Fibroblast of mammary gland (primary cell): ENCODE measurements around the gene TRMT10B.
"Not testable (repeated sequence)": the region's sequence is repeated elsewhere in the genome, so short reads cannot be mapped to it uniquely, and the experiment has no call there.

ENCODE experiments used
- DNase-seq: peaks from one replicate; pipeline ENCODE4 v3.0.0-alpha.2; 2010; ENCODE audit warnings: low read depth
- H3K4me3 ChIP-seq: 2 replicates; pipeline ENCODE4 v1.5.1; 2011; ENCODE audit warnings: low read depth, mild to moderate bottlenecking, low read length, moderate library complexity; ENCODE audit not compliant: control insufficient read depth
- TF ChIP-seq, protein P1 (sequence below): conservative IDR thresholded peaks from 2 replicates; pipeline ENCODE4 v1.5.1; 2011; ENCODE audit warnings: low read depth, low read length, inconsistent platforms; ENCODE audit not compliant: control insufficient read depth, insufficient read depth

The TRMT10B gene

GRCh38 chr9:37760416-37761161 is 7.0 kb downstream of the TRMT10B start:
- peak; percentile 85 for DNase-seq
- TF ChIP-seq, protein P1, sequence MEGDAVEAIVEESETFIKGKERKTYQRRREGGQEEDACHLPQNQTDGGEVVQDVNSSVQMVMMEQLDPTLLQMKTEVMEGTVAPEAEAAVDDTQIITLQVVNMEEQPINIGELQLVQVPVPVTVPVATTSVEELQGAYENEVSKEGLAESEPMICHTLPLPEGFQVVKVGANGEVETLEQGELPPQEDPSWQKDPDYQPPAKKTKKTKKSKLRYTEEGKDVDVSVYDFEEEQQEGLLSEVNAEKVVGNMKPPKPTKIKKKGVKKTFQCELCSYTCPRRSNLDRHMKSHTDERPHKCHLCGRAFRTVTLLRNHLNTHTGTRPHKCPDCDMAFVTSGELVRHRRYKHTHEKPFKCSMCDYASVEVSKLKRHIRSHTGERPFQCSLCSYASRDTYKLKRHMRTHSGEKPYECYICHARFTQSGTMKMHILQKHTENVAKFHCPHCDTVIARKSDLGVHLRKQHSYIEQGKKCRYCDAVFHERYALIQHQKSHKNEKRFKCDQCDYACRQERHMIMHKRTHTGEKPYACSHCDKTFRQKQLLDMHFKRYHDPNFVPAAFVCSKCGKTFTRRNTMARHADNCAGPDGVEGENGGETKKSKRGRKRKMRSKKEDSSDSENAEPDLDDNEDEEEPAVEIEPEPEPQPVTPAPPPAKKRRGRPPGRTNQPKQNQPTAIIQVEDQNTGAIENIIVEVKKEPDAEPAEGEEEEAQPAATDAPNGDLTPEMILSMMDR: no peak
- H3K4me3 ChIP-seq: no peak overlapping the region

- no peak overlapping the region for H3K4me3 ChIP-seq
- TF ChIP-seq, protein P1: no peak
Observed at GRCh38 chr9:37761511-37761910, 7.9 kb downstream of the TRMT10B start.

DNA sequence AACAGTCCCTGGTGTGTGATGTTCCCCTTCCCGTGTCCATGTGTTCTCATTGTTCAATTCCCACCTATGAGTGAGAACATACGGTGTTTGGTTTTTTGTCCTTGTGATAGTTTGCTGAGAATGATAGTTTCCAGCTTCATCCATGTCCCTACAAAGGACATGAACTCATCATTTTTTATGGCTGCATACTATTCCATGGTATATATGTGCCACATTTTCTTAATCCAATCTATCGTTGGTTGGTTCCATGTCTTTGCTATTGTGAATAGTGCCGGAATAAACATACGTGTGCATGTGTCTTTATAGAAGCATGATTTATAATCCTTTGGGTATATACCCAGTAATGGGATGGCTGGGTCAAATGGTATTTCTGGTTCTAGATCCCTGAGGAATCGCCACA is 11.7 kb downstream of the TRMT10B start:
- not testable (repeated sequence) for DNase-seq

More at GRCh38 chr9:37761511-37761910, 7.9 kb downstream of the TRMT10B start:
- DNase-seq: peak; percentile 61

DNA sequence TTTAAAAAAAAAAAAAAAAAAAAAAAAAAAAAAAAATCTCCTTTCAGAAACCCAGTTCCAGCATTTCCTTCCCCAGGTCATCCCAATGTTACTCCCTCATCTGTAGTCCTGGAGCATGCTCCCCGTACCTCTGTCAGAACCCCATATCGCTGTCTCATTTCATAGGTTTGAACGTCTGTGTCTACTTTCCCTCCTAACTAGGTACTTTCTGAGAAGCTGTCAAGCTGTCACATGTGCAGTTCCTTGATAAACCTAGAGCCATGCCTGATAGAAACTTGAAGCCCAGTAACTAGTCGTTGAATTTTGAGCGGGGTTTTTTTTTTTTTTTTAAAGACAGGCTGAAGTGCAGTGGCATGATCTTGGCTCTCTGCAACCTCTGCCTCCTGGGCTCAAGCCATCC is 15.7 kb downstream of the TRMT10B start:
- H3K4me3 ChIP-seq: no peak overlapping the region
- TF ChIP-seq, protein P1: no peak
- DNase-seq: no peak

More for the DNA sequence above, 11.7 kb downstream of the TRMT10B start:
- not testable (repeated sequence) for H3K4me3 ChIP-seq

DNA sequence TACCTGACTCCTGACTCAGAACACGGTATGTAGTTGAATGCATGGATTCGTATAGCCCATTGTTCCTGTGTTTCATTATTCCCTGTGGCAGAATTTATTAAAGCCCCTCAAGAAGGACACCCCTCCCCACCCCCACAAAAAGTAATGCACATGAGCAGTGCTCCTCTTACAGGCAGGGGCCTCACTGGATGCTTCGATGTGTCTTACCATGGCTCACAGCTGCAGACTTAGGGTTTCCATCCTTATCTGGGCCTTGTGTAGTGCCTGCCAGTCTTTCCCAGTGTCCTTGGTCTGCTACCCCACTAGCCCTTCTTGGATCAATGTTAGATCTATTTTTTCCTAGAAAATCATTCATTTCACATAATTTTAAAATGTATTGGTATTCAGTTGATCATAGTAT is 16.4 kb downstream of the TRMT10B start:
- H3K4me3 ChIP-seq: no peak overlapping the region
- DNase-seq: no peak
- TF ChIP-seq, protein P1: no peak

DNA sequence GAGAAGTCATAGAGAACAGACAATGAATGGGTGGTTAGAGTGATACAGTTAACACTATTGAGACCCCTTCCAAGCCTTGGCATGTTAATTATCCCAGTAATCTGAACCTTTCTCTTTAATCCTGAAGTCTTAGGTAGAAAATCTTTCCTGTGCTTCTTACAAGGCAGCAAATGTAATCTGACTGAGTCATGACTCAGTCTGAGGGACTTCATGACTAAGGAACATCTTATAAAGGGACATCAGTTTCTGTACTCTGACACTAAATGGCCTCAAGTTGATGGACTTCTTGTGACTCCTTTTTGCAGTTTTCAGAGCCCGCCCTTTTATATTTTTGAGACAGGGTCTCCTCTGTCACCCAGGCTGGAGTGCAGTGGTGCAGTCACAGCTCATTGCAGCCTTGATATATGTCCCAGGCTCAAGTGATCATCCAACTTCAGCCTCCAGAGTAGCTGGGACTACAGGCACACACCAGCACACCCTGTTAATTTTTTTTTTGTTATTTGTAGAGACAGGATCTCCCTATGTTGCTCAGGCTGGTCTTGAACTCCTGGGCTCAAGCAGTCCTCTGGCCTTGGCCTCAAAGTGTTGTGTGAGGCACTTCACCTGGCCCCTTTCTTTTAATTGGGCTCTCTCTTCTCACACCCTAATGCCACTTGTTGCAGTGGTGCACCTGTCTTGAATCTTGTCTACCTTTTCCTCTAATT is 21.8 kb downstream of the TRMT10B start:
- TF ChIP-seq, protein P1: no peak
- H3K4me3 ChIP-seq: no peak overlapping the region
- DNase-seq: peak; percentile 33

DNA sequence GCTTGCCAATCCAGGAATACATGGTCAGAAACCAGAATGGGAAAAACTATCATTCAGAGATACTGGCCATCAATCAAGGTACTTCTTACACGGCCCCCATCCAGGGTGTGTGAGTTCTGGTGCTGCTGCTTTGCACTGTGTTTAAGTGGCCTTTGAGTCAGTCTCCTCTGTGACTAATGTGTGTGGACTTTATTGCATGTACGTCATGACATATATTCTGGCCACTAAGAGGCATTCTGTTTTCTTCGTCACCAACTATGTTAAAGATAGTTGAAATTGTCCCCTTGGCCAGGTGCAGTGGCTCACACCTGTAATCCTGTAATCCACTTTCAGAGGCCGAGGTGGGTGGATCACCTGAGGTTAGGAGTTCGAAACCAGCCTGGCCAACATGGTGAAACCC is 22.7 kb downstream of the TRMT10B start:
- DNase-seq: peak; percentile 59
- TF ChIP-seq, protein P1: no peak

More for the DNA sequence above, 22.7 kb downstream of the TRMT10B start:
- H3K4me3 ChIP-seq: no peak overlapping the region
